Spleen (tissue), 7 donors: ENCODE results near the gene LIN7C.

Source experiments
- CTCF ChIP-seq, 11 experiments: fragments of 200-600 bp in 7 of 11; fragments of 450-650 bp in 4 of 11; sonication (generic) in 4 of 11; IDR thresholded peaks in 8 of 11; conservative IDR thresholded peaks in 3 of 11; 1 replicate in 7 of 11; 2 replicates in 4 of 11; pipeline versions ENCODE4 v1.4.0 to v1.8.0; 2016 to 2021; ENCODE audit warnings: antibody characterized with exemption in 11 of 11, inconsistent platforms in 4 of 11, mild to moderate bottlenecking in 1 of 11
- POLR2A ChIP-seq, 3 donors: fragments of 450-650 bp; IDR thresholded peaks; one replicate each; pipeline ENCODE4 v1.5.1; 2017; ENCODE audit warnings: antibody characterized with exemption in 3 of 3, mild to moderate bottlenecking in 1 of 3
- donor health status: DM: no; HTN: no; CAD: no; lungs with moderate emphysema.
- donor health status: DM: no; HTN: no; CAD: no.
- donor health status: DM: no; HTN: no; CAD: no.

GRCh38 chr11:27545946-27546345, 39.4 kb upstream of the LIN7C start:
- TF ChIP-seq CTCF (IDR thresholded peaks at IDR 0.05 in 8 of 11, conservative IDR thresholded peaks at IDR 0.05 in 3 of 11) (no peak), POLR2A (IDR thresholded peaks at IDR 0.05) (no peak)
